Activated effector memory CD4-positive, alpha-beta T cell treated with Interleukin-2 at 50 U/mL for 16 hours (primary cell): ENCODE data around the gene APBB2.
"Not testable (repeated sequence)": the region's sequence is repeated elsewhere in the genome, so short reads cannot be mapped to it uniquely, and the experiment has no call there.

Experiments used
- DNase-seq: peaks from one replicate; pipeline ENCODE4 v3.0.0-alpha.2; 2020

APBB2 gene

GRCh38 chr4:41095192-41095872 lies 119.0 kb downstream of the APBB2 start:
- DNase-seq = no peak

- DNase-seq = no peak
Measured at GRCh38 chr4:41092128-41092527, 122.2 kb downstream of the APBB2 start.

- DNase-seq = no peak
Measured at GRCh38 chr4:41081847-41082246, 132.5 kb downstream of the APBB2 start.

GRCh38 chr4:41080976-41081375 lies 133.4 kb downstream of the APBB2 start:
- DNase-seq = no peak

GRCh38 chr4:41079881-41080560 lies 134.3 kb downstream of the APBB2 start:
- DNase-seq = no peak

- DNase-seq = no peak
Measured at GRCh38 chr4:41077628-41078027, 136.7 kb downstream of the APBB2 start.

- DNase-seq = no peak
Measured at GRCh38 chr4:41076481-41076880, 137.9 kb downstream of the APBB2 start.

- DNase-seq = no peak
Measured at GRCh38 chr4:41074215-41074614, 140.1 kb downstream of the APBB2 start.

- DNase-seq = no peak
Measured at GRCh38 chr4:41072021-41072777, 142.1 kb downstream of the APBB2 start.

- DNase-seq = no peak
Measured at GRCh38 chr4:41070516-41071281, 143.6 kb downstream of the APBB2 start.

GRCh38 chr4:41069838-41070237 lies 144.5 kb downstream of the APBB2 start:
- DNase-seq = no peak

- DNase-seq = no peak
Measured at GRCh38 chr4:41069257-41069656, 145.1 kb downstream of the APBB2 start.

GRCh38 chr4:41067369-41067768 lies 147.0 kb downstream of the APBB2 start:
- no peak for DNase-seq

GRCh38 chr4:41066049-41066448 lies 148.3 kb downstream of the APBB2 start:
- DNase-seq = no peak

GRCh38 chr4:41065434-41066006 lies 148.8 kb downstream of the APBB2 start:
- DNase-seq = no peak

GRCh38 chr4:41064953-41065352 lies 149.4 kb downstream of the APBB2 start:
- DNase-seq = no peak

- no peak for DNase-seq
Measured at GRCh38 chr4:41061482-41062185, 152.7 kb downstream of the APBB2 start.

- DNase-seq = no peak
Measured at GRCh38 chr4:41060352-41061334, 153.7 kb downstream of the APBB2 start.

- DNase-seq = not testable (repeated sequence)
Measured at GRCh38 chr4:41059411-41059810, 154.9 kb downstream of the APBB2 start.

GRCh38 chr4:41058426-41058825 lies 155.9 kb downstream of the APBB2 start:
- DNase-seq = no peak

- DNase-seq = no peak
Measured at GRCh38 chr4:41057467-41057866, 156.9 kb downstream of the APBB2 start.
